Activated CD4-positive, CD25-positive, alpha-beta regulatory T cell (primary cell): ENCODE measurements around the gene PNLIPRP3.

Experiments used
- DNase-seq, 4 experiments: peaks; one replicate each; lab custom pipeline; 2025; lab: John Stamatoyannopoulos, UW

The PNLIPRP3 gene

GRCh38 chr10:116451711-116452337, 24.2 kb downstream of the PNLIPRP3 start:
- DNase-seq = no peak

GRCh38 chr10:116452338-116452720, 24.7 kb downstream of the PNLIPRP3 start:
- no peak for DNase-seq

- DNase-seq = no peak
Observed at GRCh38 chr10:116457488-116457887, 29.8 kb downstream of the PNLIPRP3 start.

GRCh38 chr10:116460219-116460618, 32.6 kb downstream of the PNLIPRP3 start:
- DNase-seq = no peak

GRCh38 chr10:116461680-116462079, 34.0 kb downstream of the PNLIPRP3 start:
- no peak for DNase-seq

GRCh38 chr10:116464257-116464656, 36.6 kb downstream of the PNLIPRP3 start:
- no peak for DNase-seq

GRCh38 chr10:116465546-116465945, 37.9 kb downstream of the PNLIPRP3 start:
- no peak for DNase-seq

GRCh38 chr10:116466715-116467422, 39.2 kb downstream of the PNLIPRP3 start:
- DNase-seq = no peak

- DNase-seq = no peak
Observed at GRCh38 chr10:116469437-116469836, 41.8 kb downstream of the PNLIPRP3 start.

GRCh38 chr10:116470071-116470470, 42.4 kb downstream of the PNLIPRP3 start:
- DNase-seq = no peak

- no peak for DNase-seq
Observed at GRCh38 chr10:116470768-116471415, 43.2 kb downstream of the PNLIPRP3 start.

GRCh38 chr10:116472891-116473290, 45.2 kb downstream of the PNLIPRP3 start:
- no peak for DNase-seq

GRCh38 chr10:116475866-116476265, 48.2 kb downstream of the PNLIPRP3 start:
- no peak for DNase-seq

GRCh38 chr10:116476461-116476860, 48.8 kb downstream of the PNLIPRP3 start:
- no peak for DNase-seq

- no peak for DNase-seq
Observed at GRCh38 chr10:116477986-116478664, 50.5 kb downstream of the PNLIPRP3 start.

GRCh38 chr10:116486770-116487448, 59.3 kb downstream of the PNLIPRP3 start:
- no peak for DNase-seq

- DNase-seq = no peak
Observed at GRCh38 chr10:116487522-116488430, 60.1 kb downstream of the PNLIPRP3 start.

GRCh38 chr10:116489460-116489859, 61.8 kb downstream of the PNLIPRP3 start:
- no peak for DNase-seq

GRCh38 chr10:116490028-116490662, 62.5 kb downstream of the PNLIPRP3 start:
- no peak for DNase-seq

GRCh38 chr10:116504786-116505185, 77.1 kb downstream of the PNLIPRP3 start:
- no peak for DNase-seq

- no peak for DNase-seq
Observed at GRCh38 chr10:116510565-116510964, 82.9 kb downstream of the PNLIPRP3 start.
